ENCODE results near the gene NPTXR. TPM values are rescaled to one million over a fixed set of nuclear protein-coding genes. Genes with fewer than 3 reads are reported as not detected.

The NPTXR gene
- total RNA-seq, 1 donor from 2014 or later: 0.13 TPM

GRCh38 chr22:38868886-38869381, 25.1 kb upstream of the NPTXR start:
- ATAC-seq (ENCODE audit: low read depth) (peak; percentile 33), DNase-seq (peak; percentile 75)
- intact Hi-C loops (cut with micrococcal nuclease): loop anchor here (1.0 kb wide), 1 partner anchor 104 kb away; no protein-coding TSS in a partner anchor
- Mint-ChIP-seq H3K27ac (no peak overlapping the region), H3K4me1 (peaks cover 48% of the 10 kb centered on the region), H3K4me3 (no peak overlapping the region), H3K36me3 (ENCODE audit: low read depth) (peaks cover 30% of the 10 kb centered on the region), H3K27me3 (no peaks in the 10 kb centered on the region), H3K9me3 (no peaks in the 10 kb centered on the region)
- ChIA-PET CTCF (interaction anchor here (0.8 to 7.4 kb wide), 13 partner anchors 11 to 446 kb away, joined by 3 to 132 read pairs (median 6); partner anchors contain the start of gene APOBEC3B), POLR2A (interaction anchor here (0.9 to 3.5 kb wide), 2 partner anchors 135 to 451 kb away, joined by 4 to 24 read pairs; partner anchors contain the start of gene RPL3)
- peak; percentile 75 for TF ChIP-seq CTCF (IDR thresholded peaks at IDR 0.05)

GRCh38 chr22:38868286-38868721, 24.5 kb upstream of the NPTXR start:
- intact Hi-C loops (cut with micrococcal nuclease): no loop called here
- CTCF ChIA-PET: interaction anchor here (1.2 to 7.4 kb wide), 2 partner anchors 136 to 275 kb away, joined by 3 to 132 read pairs; no protein-coding TSS in a partner anchor
- Mint-ChIP-seq H3K36me3 (ENCODE audit: low read depth) (peaks cover 30% of the 10 kb centered on the region), H3K4me1 (peaks cover 42% of the 10 kb centered on the region), H3K27me3 (no peaks in the 10 kb centered on the region), H3K4me3 (no peak overlapping the region), H3K27ac (no peak overlapping the region), H3K9me3 (no peaks in the 10 kb centered on the region)
- no peak for ATAC-seq (ENCODE audit: low read depth)
- peak; percentile 13 for DNase-seq
- no peak for TF ChIP-seq CTCF (IDR thresholded peaks at IDR 0.05)
- POLR2A ChIA-PET: interaction anchor here (0.9 kb wide), 1 partner anchor 451 kb away, joined by 4 read pairs; the partner anchor contains the start of gene RPL3

- no peak overlapping the region for H3K27ac Mint-ChIP-seq
- intact Hi-C loops (cut with micrococcal nuclease): no loop called here
Measured at GRCh38 chr22:38867471-38868285, 23.9 kb upstream of the NPTXR start.

GRCh38 chr22:38867124-38867455, 23.3 kb upstream of the NPTXR start:
- no peak overlapping the region for H3K4me3 Mint-ChIP-seq
- H3K27ac Mint-ChIP-seq: no peak overlapping the region
- peaks cover 33% of the 10 kb centered on the region for H3K4me1 Mint-ChIP-seq
- H3K36me3 Mint-ChIP-seq (ENCODE audit: low read depth): peaks cover 30% of the 10 kb centered on the region
- intact Hi-C loops (cut with micrococcal nuclease): no loop called here
- no peaks in the 10 kb centered on the region for H3K9me3 Mint-ChIP-seq
- no peaks in the 10 kb centered on the region for H3K27me3 Mint-ChIP-seq
- ChIA-PET POLR2A (no interaction called here), CTCF (interaction anchor here (7.4 kb wide), 1 partner anchor 137 kb away, joined by 132 read pairs; no protein-coding TSS in a partner anchor)
- DNase-seq: no peak
- TF ChIP-seq CTCF (IDR thresholded peaks at IDR 0.05): no peak
- ATAC-seq (ENCODE audit: low read depth): no peak

More at GRCh38 chr22:38867471-38868285, 23.9 kb upstream of the NPTXR start:
- TF ChIP-seq CTCF (IDR thresholded peaks at IDR 0.05): no peak
- DNase-seq: peak; percentile 12
- CTCF ChIA-PET: interaction anchor here (7.4 kb wide), 1 partner anchor 136 kb away, joined by 132 read pairs; no protein-coding TSS in a partner anchor
- Mint-ChIP-seq H3K36me3 (ENCODE audit: low read depth) (peaks cover 30% of the 10 kb centered on the region), H3K27me3 (no peaks in the 10 kb centered on the region), H3K4me1 (peaks cover 37% of the 10 kb centered on the region), H3K9me3 (no peaks in the 10 kb centered on the region), H3K4me3 (no peak overlapping the region)
- no peak for ATAC-seq (ENCODE audit: low read depth)
- POLR2A ChIA-PET: interaction anchor here (0.9 kb wide), 1 partner anchor 452 kb away, joined by 4 read pairs; the partner anchor contains the start of gene RPL3

Measured in activated B cell treated with CpG ODN at 0.5 μM for 24 hours (primary cell).